HUDEP-2 (cell line): ENCODE data around the gene C11orf24.

Source experiments
- DNase-seq, 76 experiments: peaks; one replicate each; lab custom pipeline; 2025; ENCODE audit not compliant: unreplicated experiment in 76 of 76; lab: John Stamatoyannopoulos, UW

C11orf24 gene

GRCh38 chr11:68271781-68272608, at the start of gene C11orf24:
Gene C11orf24, minus strand, starts transcription at chr11:68271973. Its CDS starts 8,206 bp downstream, at chr11:68263767.
- peak; percentile 38 to 94 (median 90) for DNase-seq

- DNase-seq = no peak
Measured at GRCh38 chr11:68317147-68317785, 45.5 kb upstream of the C11orf24 start.

DNA sequence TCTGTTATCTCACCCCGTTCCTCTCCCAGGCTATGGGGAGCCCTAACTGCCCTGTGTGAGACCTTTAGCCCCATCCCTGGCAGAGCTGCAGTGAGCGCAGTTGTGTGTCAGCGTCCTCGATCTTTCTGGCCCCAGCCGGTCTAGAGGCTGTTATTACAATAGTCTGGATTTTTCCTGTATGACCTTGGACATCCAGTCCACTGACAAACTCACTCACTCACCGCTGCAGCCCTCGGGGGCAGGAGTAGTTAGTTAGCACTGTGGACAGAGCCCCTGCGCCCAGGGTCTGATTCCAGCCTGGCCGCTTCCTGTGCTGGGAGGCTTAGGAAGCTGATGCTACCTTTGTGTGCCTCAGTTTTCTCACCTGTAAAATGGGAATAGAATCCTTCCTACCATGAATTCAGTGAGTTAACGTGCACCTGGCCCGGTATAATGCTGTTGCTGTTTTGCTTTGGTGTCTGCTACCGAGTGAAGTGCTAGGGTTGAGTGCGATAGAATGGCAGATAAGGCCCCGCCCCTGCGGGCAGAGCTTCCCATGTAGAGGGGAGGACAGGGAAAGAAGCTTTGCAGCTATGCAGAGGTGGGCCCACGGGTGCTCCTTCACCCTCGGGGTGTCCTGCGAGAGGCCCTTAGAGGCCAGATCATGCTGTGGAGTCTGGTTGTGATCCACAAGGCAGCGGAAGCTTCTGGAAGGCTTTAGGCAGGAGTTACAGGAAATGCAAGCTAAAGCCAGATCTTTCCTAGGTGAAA, 43.6 kb upstream of the C11orf24 start:
- peak in 18 of 76 experiments; percentile 14 to 38 (median 20) for DNase-seq

GRCh38 chr11:68314203-68315170, 42.7 kb upstream of the C11orf24 start:
- DNase-seq = peak in 14 of 76 experiments; percentile 10 to 52 (median 24)

DNA sequence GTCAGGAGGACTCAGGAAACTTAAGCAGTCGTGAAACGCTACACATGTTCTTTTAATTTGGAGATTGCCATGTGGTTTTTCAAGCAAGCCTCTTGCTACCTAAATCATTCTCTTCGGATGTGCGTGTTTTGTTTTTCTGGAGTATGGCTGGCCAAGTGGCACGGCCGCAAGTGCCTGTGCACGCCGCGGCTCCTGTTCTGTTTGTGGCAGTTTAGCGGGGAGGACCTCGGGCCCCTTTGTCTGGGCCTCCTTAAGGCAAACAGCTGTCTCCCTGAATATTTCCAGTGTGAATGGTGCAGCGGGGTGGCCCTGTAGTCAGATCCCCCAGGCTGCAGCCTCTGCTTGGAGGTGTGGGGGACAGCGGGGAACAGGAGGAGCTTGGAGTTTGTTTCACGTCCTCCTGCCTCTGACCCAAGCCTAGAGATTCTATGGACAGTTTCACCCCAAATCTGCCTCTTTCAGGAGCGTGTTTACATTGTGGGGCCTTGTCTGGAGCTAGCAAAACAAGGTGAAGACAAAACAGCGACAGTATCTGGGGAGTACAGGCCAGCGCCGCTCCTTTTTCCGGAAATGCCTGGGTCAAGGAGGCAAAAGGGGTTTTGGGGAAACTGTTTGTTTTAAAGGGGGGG, 41.9 kb upstream of the C11orf24 start:
- peak in 13 of 76 experiments; percentile 11 to 52 (median 32) for DNase-seq

- DNase-seq = peak in 4 of 76 experiments; percentile 13 to 48 (median 30)
Measured at GRCh38 chr11:68312780-68313573, 41.2 kb upstream of the C11orf24 start.

DNA sequence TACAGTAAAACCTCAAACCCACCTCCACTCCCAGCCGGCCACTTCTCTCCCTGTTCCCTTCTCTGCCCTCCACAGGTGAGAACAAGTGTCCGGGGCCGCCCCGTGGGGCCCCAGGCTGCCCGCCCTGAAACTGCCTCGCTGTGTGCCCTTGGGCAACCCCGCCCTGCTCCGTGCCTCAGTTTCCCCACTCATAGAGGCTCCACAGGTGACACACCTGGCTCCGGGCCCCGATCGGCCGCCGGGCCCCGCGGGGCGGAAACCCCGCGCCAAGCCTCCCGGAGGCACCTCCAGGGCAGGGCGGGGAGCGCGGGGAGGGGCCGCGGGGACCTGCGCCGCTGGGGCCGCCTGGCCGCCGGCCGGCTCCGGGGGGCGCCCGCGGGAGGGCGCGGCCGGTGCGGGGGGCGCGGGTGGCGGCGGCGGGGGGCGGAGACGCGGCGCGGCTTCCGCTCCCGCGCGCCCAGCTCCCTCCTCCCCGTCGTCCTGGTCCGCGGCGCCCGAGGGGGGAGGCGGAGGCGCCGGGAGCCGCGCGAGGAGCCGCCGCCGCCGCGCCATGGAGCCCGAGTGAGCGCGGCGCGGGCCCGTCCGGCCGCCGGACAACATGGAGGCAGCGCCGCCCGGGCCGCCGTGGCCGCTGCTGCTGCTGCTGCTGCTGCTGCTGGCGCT, 40.5 kb upstream of the C11orf24 start, which contains the start of gene LRP5:
Gene LRP5, plus strand, starts transcription at position 475 of the 663 bp plus-strand sequence. Its CDS starts 124 bp downstream, at position 599.
- DNase-seq = peak in 8 of 76 experiments; percentile 2 to 47 (median 14)

- no peak for DNase-seq
Measured at GRCh38 chr11:68311160-68312116, 39.7 kb upstream of the C11orf24 start.

- DNase-seq = no peak
Measured at GRCh38 chr11:68309621-68310185, 37.9 kb upstream of the C11orf24 start.

DNA sequence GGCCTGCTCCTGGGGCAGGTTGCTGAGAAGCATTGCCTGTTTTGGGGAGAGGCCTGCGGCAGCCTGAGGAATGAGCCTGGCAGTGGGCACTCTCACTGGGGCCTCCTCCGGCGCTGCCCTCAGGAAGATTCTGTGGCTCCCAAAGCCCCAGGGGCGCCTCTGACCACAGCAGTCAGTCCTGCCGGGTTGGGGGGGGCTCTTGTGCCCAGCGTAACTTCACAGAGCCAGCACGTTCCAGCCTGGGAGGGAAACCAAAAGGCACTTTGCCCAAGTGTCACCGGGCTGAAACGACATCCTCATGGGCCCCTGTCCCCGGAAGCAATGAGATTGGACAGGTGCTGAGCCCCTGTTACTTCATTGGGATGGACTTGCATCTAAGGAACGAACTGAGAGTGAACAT, 36.3 kb upstream of the C11orf24 start:
- DNase-seq = no peak

DNA sequence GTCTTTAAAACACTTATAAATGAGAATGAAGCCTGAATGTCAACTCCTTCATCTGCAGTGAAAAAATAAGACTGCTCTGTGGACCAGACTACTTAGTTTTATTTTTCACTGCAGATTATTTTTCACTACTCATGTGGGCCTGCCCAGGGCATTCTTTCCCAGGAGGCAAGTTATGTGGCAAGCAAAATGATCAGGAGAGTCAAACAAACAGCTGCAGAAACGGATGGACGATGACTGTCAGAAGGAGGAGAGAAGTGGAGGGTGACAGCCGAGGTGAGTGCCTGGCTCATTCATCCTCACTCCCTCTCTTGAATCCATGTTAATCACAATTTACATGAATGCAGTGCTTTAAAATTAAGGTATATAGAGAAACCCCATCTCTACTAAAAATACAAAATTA, 34.9 kb upstream of the C11orf24 start:
- no peak for DNase-seq

DNA sequence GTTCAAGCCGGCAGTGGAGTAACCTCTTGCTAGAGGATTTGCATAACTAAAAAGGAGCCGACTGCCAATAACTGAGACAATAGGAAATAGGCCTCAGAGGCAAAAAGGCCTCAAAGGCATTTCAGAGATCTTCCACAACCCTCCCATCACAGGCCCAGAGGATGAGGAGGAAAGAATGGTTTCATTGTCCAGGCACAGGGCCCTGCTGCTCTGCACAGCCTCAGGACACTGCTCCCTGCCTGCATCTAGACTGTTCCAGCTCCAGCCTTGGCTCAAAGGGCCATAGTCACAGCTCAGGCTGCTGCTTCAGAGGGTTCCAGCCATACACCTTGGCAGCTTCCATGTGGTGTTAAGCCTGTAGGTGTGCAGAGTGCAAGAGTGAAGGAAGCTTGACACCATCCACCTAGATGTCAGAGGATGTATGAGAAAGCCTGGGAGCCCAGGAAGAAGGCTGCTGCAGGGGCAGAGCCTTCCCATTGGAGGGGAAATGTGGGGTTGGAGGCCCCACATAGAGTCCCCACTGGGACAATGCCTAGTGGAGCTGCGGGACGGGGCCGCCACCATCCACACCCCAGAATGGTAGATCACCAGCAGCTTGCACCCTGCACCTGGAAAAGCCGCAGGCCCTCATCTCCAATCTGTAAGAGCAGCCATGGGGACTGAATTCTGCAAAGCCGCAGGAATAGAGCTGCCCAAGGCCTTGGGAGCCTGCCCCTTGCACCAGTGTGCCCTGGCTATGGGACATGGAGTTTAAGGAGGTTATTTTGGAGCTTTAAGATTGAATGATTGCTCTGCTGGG, 32.4 kb upstream of the C11orf24 start:
- no peak for DNase-seq

DNA sequence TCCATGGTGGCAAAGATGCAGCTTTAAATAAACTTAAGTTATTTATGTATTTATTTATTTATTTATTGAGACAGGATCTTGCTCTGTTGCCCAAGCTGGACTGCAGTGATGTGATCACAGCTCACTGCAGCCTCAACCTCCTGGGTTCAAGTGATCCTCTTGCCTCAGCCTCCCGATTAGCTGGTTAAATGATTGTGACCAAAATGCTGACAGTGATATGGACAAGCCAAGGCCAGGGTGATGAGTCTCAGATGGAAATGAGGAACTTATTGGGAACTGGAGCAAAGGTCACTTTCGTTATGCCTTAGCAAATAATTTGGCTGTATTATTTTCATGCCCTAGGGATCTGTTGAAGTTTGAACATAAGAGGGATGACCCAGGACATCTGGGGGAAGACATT, 31.3 kb upstream of the C11orf24 start:
- no peak for DNase-seq

DNA sequence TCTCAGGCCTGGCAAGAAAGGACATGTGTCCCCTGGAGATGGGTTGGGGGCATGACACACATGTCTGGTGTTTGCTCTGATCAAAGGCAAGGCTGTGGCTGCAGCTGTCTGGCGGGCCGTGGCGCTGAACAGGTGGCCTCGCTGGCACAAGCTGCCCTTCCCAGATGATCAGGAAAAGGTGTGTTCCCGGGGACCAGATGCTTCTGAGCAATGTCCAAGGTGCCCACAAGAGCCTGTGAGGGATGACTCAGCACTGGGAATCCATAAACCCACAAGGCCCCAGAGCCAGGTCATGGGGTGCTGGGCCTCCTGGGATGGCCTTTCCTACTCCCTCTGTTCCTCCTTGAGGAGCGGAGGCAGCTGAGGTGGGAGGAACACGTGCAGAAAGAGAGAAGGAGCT, 30.9 kb upstream of the C11orf24 start:
- DNase-seq = no peak

GRCh38 chr11:68302256-68302655, 30.5 kb upstream of the C11orf24 start:
- DNase-seq = no peak
